Psoas muscle (tissue), 8 donors: ENCODE measurements around the gene RPRD1B. TPM values are rescaled to one million over a fixed set of nuclear protein-coding genes. Genes with fewer than 3 reads are reported as not detected.

Experiments used
- ATAC-seq, 4 donors: fragments of 200-7000 bp; cut with Tn5 transposase; one replicate each; pipeline ENCODE4 v1.9.1; 2020; ENCODE audit warnings: moderate library complexity in 3 of 4, mild to moderate bottlenecking in 2 of 4
- DNase-seq, 2 donors: peaks; one replicate each; pipeline ENCODE4 v3.0.0-alpha.2; 2020
- H3K27ac ChIP-seq: fragments of 200-600 bp; one replicate; pipeline ENCODE4 v1.8.0; 2022
- H3K27me3 ChIP-seq, 3 donors: fragments of 200-600 bp in 1 of 3; one replicate each; pipeline versions ENCODE4 v1.6.1 to v1.8.0; 2013 to 2022; ENCODE audit warnings: low read length in 2 of 3, mild to moderate bottlenecking in 2 of 3, moderate library complexity in 1 of 3; ENCODE audit not compliant: insufficient read depth in 3 of 3
- H3K36me3 ChIP-seq, 2 donors: fragments of 200-600 bp in 1 of 2; one replicate each; pipeline versions ENCODE4 v1.6.1 to v1.8.0; 2013 to 2022; ENCODE audit warnings: low read depth in 1 of 2, mild to moderate bottlenecking in 1 of 2, moderate library complexity in 1 of 2; ENCODE audit not compliant: insufficient read depth in 1 of 2
- H3K4me1 ChIP-seq: fragments of 200-600 bp; one replicate; pipeline ENCODE4 v1.8.0; 2022
- H3K4me3 ChIP-seq: fragments of 200-600 bp; one replicate; pipeline ENCODE4 v1.8.0; 2022; ENCODE audit warnings: mild to moderate bottlenecking
- H3K9me3 ChIP-seq: fragments of 200-600 bp; one replicate; pipeline ENCODE4 v1.8.0; 2022
- CTCF ChIP-seq: fragments of 200-600 bp; IDR thresholded peaks from one replicate; pipeline ENCODE4 v1.8.0; 2022; ENCODE audit warnings: antibody characterized with exemption
- WGBS, 3 donors: extraction: QIAGEN DNeasy Blood & Tissue Kit; methylation state at CpG; one replicate each; pipeline versions ENCODE4 v1.1.6 to v1.1.7; 2013; 5-methylcytosine and 5-hydroxymethylcytosine counted together
- intact Hi-C, 2 donors: fragments of 100-400 bp; cut with DNase I; formaldehyde crosslinking; loops; one replicate each; pipeline versions ENCODE4 v1.11.0 to v1.14.2; 2022
- polyA plus RNA-seq, 3 donors: library from polyadenylated mRNA; stranded (reverse); fragments of 200-250 nt; gene quantifications; one replicate each; pipeline ENCODE4 v1.2.3, GENCODE V29; 2013
- total RNA-seq, 4 donors: library from RNA; stranded (reverse); fragmentation: NEBNext Ultra II Directional in 2 of 4; extraction: Animal tissue kit (Norgen Biotek cat#: 25700) in 2 of 4; gene quantifications; one replicate each; pipeline versions ENCODE4 v1.2.1 to v1.2.4, GENCODE V29; 2021 to 2023
- donor health status: healthy with polysubstance abuse.
- donor health status: DM: no; HTN: no; CAD: no; lungs with moderate emphysema.
- donor health status: Bipolar disorder and iron deficiency.
- donor health status: healthy.
- donor health status: DM: yes; HTN: yes; CAD: no.
- donor health status: DM: no; HTN: no; CAD: no.
- donor health status: DM: no; HTN: no; CAD: no.
- donor health status: DM: yes; HTN: yes; CAD: no.

Gene RPRD1B
- total and polyA plus RNA-seq, 7 donors: 14.0 to 55.7 (median 32.7) TPM

DNA sequence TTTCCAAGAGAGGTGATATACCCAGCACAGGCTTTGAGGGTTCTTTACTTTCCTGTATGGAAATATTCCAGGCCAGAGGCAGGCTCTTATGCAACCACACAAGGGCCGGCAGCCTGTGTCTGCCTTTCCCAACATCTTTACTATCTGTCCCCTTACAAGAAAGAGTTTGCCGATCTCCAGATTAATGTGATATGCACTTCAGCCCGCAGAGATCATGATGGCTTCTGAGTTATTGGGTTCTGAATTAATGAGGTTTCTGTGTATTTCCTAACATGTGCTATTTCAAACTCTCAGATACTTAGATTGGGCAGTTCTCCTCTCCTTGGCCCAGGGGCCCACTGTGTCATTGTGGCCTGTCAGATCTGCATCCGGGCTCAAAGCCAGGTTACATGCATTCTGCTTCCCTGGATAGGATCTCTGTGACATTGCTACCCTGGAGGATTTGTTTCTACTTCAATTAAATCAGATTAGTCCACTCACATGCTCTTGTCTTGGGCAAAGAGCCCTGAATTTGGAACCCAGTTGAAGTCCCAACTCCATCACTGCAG, 75.0 kb downstream of the RPRD1B start:
- peak in 1 of 2 donors; percentile 63 for DNase-seq

GRCh38 chr20:38108986-38109541, 75.5 kb downstream of the RPRD1B start:
- Histone ChIP-seq H3K4me3 (no peak overlapping the region), H3K4me1 (peaks cover 59% of the 10 kb centered on the region), H3K36me3 (no peaks in the 10 kb centered on the region), H3K9me3 (no peaks in the 10 kb centered on the region), H3K27ac (peak overlapping the region; percentile 93), H3K27me3 (no peaks in the 10 kb centered on the region)
- DNase-seq (peak; percentile 58 to 73), ATAC-seq (peak; percentile 71 to 76 (median 74))
- 24 to 32% (median 24%) methylated on average over 3 of the region's 3 CpGs for WGBS, 3 donors
- intact Hi-C loops: no loop called here
- TF ChIP-seq CTCF: no peak

More for the DNA sequence above, 75.0 kb downstream of the RPRD1B start:
- H3K27me3 ChIP-seq: no peaks in the 10 kb centered on the region
- no peaks in the 10 kb centered on the region for H3K9me3 ChIP-seq
- peaks cover 55% of the 10 kb centered on the region for H3K4me1 ChIP-seq
- 28 to 33% (median 29%) methylated on average over 4 of the region's 4 CpGs for WGBS, 3 donors
- H3K4me3 ChIP-seq: no peak overlapping the region
- intact Hi-C loops: no loop called here
- peak overlapping the region; percentile 93 for H3K27ac ChIP-seq
- peak; percentile 20 to 44 (median 34) for ATAC-seq
- H3K36me3 ChIP-seq: no peaks in the 10 kb centered on the region
- TF ChIP-seq CTCF: no peak

DNA sequence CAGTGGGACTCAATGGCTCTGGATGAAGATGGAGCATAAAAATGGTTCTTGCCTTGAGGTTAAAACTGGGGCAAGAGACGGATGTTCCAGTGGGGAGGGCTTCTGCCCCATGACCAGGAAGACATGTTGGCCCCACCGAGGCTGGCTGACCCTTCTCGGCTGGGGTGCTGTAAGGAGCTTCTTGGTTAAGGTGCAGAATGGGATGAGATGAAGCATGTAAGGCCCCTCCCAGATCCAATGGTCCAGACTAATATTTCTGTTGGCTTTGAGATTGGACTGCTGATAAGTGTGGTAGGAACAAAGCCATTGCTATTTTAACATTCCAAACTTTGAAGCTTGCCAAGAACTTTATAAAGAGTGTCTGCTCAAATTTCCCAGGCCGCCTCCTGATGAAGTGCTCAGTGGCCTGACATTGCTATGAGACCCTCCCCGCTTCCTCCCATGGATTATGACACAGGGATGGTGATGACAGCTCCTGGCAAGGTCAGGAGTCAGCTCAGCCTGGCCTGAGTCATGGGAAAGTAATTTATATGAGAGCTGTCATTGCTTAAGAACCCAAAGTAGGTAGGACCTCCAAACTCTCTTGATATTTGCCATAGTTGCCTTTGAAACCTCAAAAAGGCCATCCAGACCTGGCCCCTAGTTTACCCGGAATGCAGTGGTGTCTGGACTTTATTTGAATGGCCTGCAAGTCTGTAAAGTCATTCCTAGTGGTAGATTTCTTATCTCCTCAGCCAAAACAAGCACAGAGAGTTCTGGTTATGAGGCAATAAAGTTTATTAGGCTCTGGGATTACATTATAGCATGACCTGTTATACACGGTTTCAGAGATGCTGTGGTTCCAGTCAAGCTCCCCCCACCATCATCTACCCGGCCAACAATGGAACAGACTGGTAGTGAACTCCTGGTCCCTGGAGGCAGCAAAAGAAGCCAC, 76.3 kb downstream of the RPRD1B start:
- no peak overlapping the region for H3K4me3 ChIP-seq
- no peaks in the 10 kb centered on the region for H3K9me3 ChIP-seq
- intact Hi-C loops: no loop called here
- DNase-seq (peak; percentile 82 to 86), ATAC-seq (peak; percentile 73 to 81 (median 80))
- no peak for TF ChIP-seq CTCF
- no peaks in the 10 kb centered on the region for H3K36me3 ChIP-seq
- 15 to 25% (median 20%) methylated on average over 8 of the region's 8 CpGs for WGBS, 3 donors
- peak overlapping the region; percentile 93 for H3K27ac ChIP-seq
- peaks cover 67% of the 10 kb centered on the region for H3K4me1 ChIP-seq
- no peaks in the 10 kb centered on the region for H3K27me3 ChIP-seq

DNA sequence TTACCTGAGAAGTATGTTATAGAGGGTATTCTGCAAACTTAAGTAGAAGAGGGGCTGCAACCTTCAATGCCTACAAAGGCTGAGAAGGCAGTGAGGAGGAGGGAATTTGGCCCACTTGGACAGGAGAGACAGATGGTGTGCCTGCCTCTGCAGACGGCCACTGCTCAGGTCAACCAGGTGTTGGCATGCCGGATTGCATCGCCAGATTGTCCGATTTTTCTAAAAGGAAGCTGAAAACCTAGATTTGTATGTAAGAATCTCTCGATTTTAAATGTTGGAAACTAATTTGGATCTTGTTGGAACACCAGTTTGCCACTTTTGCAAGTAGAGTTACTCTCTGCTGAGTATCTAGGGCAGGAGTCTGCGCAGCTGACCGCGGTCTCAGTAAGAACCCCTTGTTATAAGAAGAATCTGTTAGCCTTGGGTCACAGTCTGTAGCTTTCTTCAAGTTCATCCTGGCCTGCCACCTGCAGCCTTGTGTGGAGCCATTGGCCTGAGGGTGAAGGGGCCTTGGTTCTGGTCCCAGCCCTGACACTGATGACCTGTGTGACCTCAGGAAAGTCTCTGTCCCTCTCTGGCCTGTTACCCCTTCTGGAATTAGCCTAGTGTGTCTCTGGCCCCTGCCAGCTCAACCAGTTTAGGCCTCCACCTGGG, 77.1 kb downstream of the RPRD1B start:
- 61 to 76% (median 66%) methylated on average over 8 of the region's 8 CpGs for WGBS, 3 donors
- no peak for ATAC-seq
- H3K27ac ChIP-seq: peak overlapping the region; percentile 93

More for the DNA sequence above, 77.1 kb downstream of the RPRD1B start:
- DNase-seq: no peak
- TF ChIP-seq CTCF: no peak
- no peaks in the 10 kb centered on the region for H3K27me3 ChIP-seq
- intact Hi-C loops: no loop called here
- H3K36me3 ChIP-seq: no peaks in the 10 kb centered on the region
- no peak overlapping the region for H3K4me3 ChIP-seq
- no peaks in the 10 kb centered on the region for H3K9me3 ChIP-seq
- peaks cover 69% of the 10 kb centered on the region for H3K4me1 ChIP-seq
